ENCODE measurements around the gene CASP14.

CASP14 gene

DNA sequence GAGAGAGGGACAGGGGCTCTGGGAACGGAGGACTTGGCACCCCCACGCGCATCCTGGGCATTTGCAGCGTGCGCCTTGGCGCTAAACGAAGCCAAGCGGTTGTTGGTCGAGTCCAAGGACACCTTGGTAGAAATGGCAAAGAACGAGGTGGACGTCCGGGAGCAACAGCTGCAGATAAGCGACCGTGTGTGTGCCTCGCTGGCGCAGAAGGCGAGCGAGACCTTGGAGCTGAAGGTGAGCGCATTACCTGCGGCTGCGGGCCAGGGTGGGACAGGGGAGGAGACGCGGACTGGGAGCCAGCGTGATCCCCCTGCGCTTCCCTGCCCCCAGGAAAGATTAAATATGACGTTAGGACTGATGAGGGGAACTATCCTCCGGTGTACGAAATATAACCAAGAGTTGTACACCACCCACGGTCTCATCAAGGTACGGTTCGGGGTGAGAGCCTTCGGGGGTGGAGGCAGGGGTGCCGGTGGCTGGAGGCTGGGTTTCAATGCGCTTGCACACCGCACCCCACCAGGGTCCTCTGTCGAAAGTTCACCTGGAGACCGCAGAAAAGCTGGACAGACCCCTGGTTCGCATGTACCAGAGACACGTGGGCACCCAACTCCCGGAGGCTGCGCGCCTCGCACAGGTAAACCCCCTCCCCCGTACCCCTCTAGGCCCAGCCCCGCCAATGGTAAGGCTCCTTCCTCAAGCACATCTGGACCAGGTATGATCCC lies 27.8 kb upstream of the CASP14 start:
- TF ChIP-seq, protein P1, sequence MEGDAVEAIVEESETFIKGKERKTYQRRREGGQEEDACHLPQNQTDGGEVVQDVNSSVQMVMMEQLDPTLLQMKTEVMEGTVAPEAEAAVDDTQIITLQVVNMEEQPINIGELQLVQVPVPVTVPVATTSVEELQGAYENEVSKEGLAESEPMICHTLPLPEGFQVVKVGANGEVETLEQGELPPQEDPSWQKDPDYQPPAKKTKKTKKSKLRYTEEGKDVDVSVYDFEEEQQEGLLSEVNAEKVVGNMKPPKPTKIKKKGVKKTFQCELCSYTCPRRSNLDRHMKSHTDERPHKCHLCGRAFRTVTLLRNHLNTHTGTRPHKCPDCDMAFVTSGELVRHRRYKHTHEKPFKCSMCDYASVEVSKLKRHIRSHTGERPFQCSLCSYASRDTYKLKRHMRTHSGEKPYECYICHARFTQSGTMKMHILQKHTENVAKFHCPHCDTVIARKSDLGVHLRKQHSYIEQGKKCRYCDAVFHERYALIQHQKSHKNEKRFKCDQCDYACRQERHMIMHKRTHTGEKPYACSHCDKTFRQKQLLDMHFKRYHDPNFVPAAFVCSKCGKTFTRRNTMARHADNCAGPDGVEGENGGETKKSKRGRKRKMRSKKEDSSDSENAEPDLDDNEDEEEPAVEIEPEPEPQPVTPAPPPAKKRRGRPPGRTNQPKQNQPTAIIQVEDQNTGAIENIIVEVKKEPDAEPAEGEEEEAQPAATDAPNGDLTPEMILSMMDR (conservative IDR thresholded peaks at IDR 0.05; ENCODE audit: control insufficient read depth, insufficient read depth, low read depth, low read length): no peak
- no peak overlapping the region for H3K4me3 ChIP-seq (ENCODE audit: control insufficient read depth, low read depth, low read length)
- no peak for DNase-seq (ENCODE audit: low read depth)

DNA sequence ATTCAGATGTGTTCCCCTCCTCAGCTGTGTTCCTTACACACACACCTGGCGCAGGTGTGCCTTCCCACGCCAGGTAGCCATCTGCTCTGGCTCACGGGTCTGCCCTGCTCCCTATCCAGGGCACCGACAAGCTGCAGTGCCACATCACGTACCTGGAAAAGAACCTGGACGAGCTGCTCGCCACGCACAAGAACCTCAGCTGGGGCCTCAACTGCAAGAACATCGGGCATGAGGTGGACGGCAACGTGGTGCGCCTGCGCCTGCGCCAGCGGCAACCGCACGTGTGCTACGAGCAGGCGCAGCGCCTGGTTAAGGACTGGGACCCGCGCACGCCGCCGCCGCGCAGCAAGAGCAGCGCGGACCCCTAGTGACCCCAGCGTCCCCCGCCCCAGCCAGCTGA lies 26.5 kb upstream of the CASP14 start:
- TF ChIP-seq, protein P1 (conservative IDR thresholded peaks at IDR 0.05; ENCODE audit: control insufficient read depth, insufficient read depth, low read depth, low read length): no peak

DNA sequence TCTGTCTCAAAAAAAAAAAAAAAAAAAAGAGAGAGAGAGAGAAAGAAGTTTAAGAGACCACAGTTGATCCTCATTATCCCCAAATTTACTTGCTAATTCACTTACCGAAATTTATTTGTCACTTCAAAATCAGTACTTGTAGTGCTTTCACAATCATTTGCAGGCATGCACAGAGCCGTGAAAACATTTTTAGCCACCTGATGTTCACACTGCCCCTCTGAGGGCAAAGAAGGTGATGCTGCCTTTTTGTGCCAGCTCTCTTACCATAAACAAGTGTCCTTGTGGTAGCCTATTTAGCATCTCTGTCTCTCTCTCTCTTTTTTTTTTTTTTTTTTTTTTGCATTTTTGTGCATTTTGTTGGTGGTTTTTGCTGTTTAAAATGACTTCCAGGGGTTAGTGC lies 24.1 kb upstream of the CASP14 start:
- DNase-seq (ENCODE audit: low read depth): no peak
- no peak overlapping the region for H3K4me3 ChIP-seq (ENCODE audit: control insufficient read depth, low read depth, low read length)
- TF ChIP-seq, protein P1 (conservative IDR thresholded peaks at IDR 0.05; ENCODE audit: control insufficient read depth, insufficient read depth, low read depth, low read length): no peak

More for the DNA sequence above, 26.5 kb upstream of the CASP14 start:
- DNase-seq (ENCODE audit: low read depth): no peak
- H3K4me3 ChIP-seq (ENCODE audit: control insufficient read depth, low read depth, low read length): no peak overlapping the region

DNA sequence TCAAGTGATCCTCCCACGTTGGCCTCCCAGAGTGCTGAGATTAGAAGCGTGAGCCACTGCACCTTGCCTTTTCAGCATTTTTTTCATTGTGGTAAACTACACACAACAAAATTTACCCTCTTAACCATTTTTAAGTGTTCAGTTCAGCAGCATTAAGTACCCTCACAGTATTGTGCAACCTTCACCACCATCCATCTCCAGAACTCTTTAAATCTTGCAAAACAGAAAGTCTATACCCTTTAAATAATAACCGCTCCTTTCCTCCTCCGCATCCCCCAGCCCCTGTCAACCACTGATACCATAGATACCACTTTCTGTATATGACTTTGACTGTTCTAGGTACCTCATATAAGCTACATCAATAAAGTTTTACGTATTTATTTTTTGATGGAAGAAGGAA lies 20.8 kb upstream of the CASP14 start:
- no peak for DNase-seq (ENCODE audit: low read depth)
- TF ChIP-seq, protein P1 (conservative IDR thresholded peaks at IDR 0.05; ENCODE audit: control insufficient read depth, insufficient read depth, low read depth, low read length): no peak
- H3K4me3 ChIP-seq (ENCODE audit: control insufficient read depth, low read depth, low read length): no peak overlapping the region

DNA sequence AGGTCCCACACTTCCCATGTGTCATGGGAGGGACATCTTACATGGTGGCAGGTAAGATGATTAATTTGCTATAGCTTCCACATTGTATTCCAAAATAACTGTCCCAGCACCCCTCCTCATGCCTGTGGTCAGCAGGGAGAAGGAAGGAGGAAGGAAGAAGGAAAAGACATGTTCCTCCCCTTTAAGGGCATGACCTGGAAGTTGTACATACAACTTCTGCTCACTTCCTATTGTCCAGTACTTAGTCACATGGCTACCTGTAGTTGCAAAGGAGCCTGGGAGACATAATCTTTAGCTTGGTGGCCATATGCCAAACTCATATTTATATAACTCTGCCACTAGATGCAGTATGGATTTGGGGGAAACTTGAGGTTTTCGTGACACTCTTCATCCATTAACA lies 17.6 kb upstream of the CASP14 start:
- H3K4me3 ChIP-seq (ENCODE audit: control insufficient read depth, low read depth, low read length): no peak overlapping the region
- DNase-seq (ENCODE audit: low read depth): no peak
- TF ChIP-seq, protein P1 (conservative IDR thresholded peaks at IDR 0.05; ENCODE audit: control insufficient read depth, insufficient read depth, low read depth, low read length): no peak

DNA sequence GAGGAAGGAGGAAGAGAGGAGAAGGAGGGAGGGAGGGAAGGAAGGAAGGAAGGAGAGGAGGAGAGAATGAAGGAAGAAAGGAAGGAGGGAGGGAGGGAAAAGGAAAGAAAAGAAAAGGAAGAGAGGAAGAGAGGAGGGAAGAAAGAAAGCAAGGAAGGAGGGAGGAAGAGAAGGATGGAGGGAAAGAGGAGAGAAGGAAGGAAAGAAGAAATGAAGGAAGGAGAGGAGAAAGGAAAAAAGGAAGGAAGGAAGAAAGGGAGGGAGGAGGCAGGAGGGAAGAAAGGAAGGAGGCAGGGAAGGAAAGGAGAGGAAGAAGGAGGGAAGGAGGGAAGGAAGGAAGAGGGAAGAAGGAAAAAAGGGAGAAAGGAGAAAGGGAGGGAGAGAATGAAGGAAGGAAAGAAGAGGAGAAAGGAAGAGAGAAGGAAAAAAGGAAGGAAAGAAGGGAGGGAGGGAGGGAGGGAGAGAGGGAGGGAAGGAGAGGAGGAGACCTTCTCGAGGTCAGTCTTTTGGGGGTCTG lies 13.4 kb upstream of the CASP14 start:
- no peak for DNase-seq (ENCODE audit: low read depth)
- H3K4me3 ChIP-seq (ENCODE audit: control insufficient read depth, low read depth, low read length): no peak overlapping the region
- TF ChIP-seq, protein P1 (conservative IDR thresholded peaks at IDR 0.05; ENCODE audit: control insufficient read depth, insufficient read depth, low read depth, low read length): no peak
